Midbrain (tissue), 1 donor: ENCODE results near the gene EPS15.
A peak's percentile ranks its signal among the peaks of the same experiment; 100 is the strongest.
"Not testable (repeated sequence)": the region's sequence is repeated elsewhere in the genome, so short reads cannot be mapped to it uniquely, and the experiment has no call there.

Experiments
- DNase-seq: peaks from one replicate; lab custom pipeline; 2025; lab: John Stamatoyannopoulos, UW

EPS15 gene

GRCh38 chr1:51425955-51426354 is 93.1 kb downstream of the EPS15 start:
- DNase-seq, result no peak

- no peak for DNase-seq
Observed at GRCh38 chr1:51425273-51425672, 93.8 kb downstream of the EPS15 start.

GRCh38 chr1:51423073-51423821 is 95.8 kb downstream of the EPS15 start:
- no peak for DNase-seq

GRCh38 chr1:51422367-51423072 is 96.5 kb downstream of the EPS15 start:
- no peak for DNase-seq

GRCh38 chr1:51421964-51422363 is 97.1 kb downstream of the EPS15 start:
- peak; percentile 62 for DNase-seq

GRCh38 chr1:51420867-51421627 is 98.0 kb downstream of the EPS15 start:
- no peak for DNase-seq

- DNase-seq, result no peak
Observed at GRCh38 chr1:51418384-51418959, 100.6 kb downstream of the EPS15 start.

GRCh38 chr1:51417496-51418383 is 101.3 kb downstream of the EPS15 start:
- DNase-seq, result no peak

GRCh38 chr1:51416910-51417309 is 102.2 kb downstream of the EPS15 start:
- no peak for DNase-seq

- DNase-seq, result no peak
Observed at GRCh38 chr1:51415963-51416362, 103.1 kb downstream of the EPS15 start.

- DNase-seq, result no peak
Observed at GRCh38 chr1:51414811-51415210, 104.3 kb downstream of the EPS15 start.

GRCh38 chr1:51411820-51412219 is 107.2 kb downstream of the EPS15 start:
- DNase-seq, result not testable (repeated sequence)

- DNase-seq, result no peak
Observed at GRCh38 chr1:51410568-51411460, 108.3 kb downstream of the EPS15 start.

- not testable (repeated sequence) for DNase-seq
Observed at GRCh38 chr1:51409755-51410541, 109.1 kb downstream of the EPS15 start.

GRCh38 chr1:51392241-51392640 is 126.8 kb downstream of the EPS15 start:
- no peak for DNase-seq

GRCh38 chr1:51390641-51391040 is 128.4 kb downstream of the EPS15 start:
- not testable (repeated sequence) for DNase-seq

GRCh38 chr1:51387288-51387687 is 131.8 kb downstream of the EPS15 start:
- not testable (repeated sequence) for DNase-seq

GRCh38 chr1:51386259-51386658 is 132.8 kb downstream of the EPS15 start:
- DNase-seq, result not testable (repeated sequence)

GRCh38 chr1:51385776-51386175 is 133.3 kb downstream of the EPS15 start:
- DNase-seq, result no peak
